ENCODE measurements around the gene CELF3. TPM values are rescaled to one million over a fixed set of nuclear protein-coding genes. Genes with fewer than 3 reads are reported as not detected.

CELF3 gene
- total and polyA plus RNA-seq, 2 experiments from 2014 or later, result 0.31 to 0.58 TPM

DNA sequence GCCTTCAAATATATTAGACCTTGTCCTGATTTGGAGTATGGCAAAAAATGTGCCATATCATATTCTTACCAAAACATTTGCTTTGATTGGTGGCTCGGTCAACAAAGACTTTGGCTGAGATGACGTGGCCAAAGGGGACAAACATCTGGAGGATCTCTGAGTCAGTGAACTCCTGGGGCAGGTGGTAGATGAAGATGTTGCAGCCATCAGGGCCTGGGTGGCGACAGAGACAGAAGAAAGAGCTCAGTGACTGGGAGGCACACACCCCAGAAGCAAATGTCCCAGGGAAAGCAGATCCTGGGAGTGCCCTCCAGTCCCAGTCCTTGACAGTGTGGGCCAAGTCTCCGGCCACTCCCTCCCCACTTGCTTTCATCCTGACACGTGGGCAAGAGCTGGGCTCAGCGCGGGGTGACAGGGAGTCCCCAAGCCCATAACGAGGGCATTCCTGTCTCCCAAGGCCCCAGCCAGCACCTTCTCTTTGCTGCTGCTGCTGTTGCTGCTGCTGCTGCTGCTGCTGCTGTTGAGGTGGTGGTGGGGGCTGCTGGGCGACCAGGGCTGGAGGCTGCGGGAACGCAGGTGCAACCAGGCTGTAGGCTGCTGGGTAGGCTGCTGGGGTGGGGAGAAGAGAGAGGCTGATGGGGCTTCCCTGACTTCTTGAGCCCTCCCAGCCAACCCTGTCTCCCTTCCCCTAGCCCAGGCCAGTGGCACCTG, 10.7 kb downstream of the CELF3 start (continued):
- TF ChIP-seq, protein P1, sequence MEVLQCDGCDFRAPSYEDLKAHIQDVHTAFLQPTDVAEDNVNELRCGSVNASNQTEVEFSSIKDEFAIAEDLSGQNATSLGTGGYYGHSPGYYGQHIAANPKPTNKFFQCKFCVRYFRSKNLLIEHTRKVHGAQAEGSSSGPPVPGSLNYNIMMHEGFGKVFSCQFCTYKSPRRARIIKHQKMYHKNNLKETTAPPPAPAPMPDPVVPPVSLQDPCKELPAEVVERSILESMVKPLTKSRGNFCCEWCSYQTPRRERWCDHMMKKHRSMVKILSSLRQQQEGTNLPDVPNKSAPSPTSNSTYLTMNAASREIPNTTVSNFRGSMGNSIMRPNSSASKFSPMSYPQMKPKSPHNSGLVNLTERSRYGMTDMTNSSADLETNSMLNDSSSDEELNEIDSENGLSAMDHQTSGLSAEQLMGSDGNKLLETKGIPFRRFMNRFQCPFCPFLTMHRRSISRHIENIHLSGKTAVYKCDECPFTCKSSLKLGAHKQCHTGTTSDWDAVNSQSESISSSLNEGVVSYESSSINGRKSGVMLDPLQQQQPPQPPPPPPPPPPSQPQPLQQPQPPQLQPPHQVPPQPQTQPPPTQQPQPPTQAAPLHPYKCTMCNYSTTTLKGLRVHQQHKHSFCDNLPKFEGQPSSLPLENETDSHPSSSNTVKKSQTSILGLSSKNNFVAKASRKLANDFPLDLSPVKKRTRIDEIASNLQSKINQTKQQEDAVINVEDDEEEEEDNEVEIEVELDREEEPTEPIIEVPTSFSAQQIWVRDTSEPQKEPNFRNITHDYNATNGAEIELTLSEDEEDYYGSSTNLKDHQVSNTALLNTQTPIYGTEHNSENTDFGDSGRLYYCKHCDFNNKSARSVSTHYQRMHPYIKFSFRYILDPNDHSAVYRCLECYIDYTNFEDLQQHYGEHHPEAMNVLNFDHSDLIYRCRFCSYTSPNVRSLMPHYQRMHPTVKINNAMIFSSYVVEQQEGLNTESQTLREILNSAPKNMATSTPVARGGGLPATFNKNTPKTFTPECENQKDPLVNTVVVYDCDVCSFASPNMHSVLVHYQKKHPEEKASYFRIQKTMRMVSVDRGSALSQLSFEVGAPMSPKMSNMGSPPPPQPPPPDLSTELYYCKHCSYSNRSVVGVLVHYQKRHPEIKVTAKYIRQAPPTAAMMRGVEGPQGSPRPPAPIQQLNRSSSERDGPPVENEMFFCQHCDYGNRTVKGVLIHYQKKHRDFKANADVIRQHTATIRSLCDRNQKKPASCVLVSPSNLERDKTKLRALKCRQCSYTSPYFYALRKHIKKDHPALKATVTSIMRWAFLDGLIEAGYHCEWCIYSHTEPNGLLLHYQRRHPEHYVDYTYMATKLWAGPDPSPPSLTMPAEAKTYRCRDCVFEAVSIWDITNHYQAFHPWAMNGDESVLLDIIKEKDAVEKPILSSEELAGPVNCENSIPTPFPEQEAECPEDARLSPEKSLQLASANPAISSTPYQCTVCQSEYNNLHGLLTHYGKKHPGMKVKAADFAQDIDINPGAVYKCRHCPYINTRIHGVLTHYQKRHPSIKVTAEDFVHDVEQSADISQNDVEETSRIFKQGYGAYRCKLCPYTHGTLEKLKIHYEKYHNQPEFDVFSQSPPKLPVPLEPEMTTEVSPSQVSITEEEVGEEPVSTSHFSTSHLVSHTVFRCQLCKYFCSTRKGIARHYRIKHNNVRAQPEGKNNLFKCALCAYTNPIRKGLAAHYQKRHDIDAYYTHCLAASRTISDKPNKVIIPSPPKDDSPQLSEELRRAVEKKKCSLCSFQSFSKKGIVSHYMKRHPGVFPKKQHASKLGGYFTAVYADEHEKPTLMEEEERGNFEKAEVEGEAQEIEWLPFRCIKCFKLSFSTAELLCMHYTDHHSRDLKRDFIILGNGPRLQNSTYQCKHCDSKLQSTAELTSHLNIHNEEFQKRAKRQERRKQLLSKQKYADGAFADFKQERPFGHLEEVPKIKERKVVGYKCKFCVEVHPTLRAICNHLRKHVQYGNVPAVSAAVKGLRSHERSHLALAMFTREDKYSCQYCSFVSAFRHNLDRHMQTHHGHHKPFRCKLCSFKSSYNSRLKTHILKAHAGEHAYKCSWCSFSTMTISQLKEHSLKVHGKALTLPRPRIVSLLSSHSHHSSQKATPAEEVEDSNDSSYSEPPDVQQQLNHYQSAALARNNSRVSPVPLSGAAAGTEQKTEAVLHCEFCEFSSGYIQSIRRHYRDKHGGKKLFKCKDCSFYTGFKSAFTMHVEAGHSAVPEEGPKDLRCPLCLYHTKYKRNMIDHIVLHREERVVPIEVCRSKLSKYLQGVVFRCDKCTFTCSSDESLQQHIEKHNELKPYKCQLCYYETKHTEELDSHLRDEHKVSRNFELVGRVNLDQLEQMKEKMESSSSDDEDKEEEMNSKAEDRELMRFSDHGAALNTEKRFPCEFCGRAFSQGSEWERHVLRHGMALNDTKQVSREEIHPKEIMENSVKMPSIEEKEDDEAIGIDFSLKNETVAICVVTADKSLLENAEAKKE (CRISPR knock-in tag; IDR thresholded peaks at IDR 0.05), result no peak
- TF ChIP-seq POLR2AphosphoS5 (IDR thresholded peaks at IDR 0.05; ENCODE audit: low read depth), result no peak
- TF ChIP-seq JUNB (IDR thresholded peaks at IDR 0.05; ENCODE audit: unreplicated experiment), result no peak
- no peak for TF ChIP-seq NANOG (IDR thresholded peaks at IDR 0.05; ENCODE audit: borderline replicate concordance)
- TF ChIP-seq, protein P2, sequence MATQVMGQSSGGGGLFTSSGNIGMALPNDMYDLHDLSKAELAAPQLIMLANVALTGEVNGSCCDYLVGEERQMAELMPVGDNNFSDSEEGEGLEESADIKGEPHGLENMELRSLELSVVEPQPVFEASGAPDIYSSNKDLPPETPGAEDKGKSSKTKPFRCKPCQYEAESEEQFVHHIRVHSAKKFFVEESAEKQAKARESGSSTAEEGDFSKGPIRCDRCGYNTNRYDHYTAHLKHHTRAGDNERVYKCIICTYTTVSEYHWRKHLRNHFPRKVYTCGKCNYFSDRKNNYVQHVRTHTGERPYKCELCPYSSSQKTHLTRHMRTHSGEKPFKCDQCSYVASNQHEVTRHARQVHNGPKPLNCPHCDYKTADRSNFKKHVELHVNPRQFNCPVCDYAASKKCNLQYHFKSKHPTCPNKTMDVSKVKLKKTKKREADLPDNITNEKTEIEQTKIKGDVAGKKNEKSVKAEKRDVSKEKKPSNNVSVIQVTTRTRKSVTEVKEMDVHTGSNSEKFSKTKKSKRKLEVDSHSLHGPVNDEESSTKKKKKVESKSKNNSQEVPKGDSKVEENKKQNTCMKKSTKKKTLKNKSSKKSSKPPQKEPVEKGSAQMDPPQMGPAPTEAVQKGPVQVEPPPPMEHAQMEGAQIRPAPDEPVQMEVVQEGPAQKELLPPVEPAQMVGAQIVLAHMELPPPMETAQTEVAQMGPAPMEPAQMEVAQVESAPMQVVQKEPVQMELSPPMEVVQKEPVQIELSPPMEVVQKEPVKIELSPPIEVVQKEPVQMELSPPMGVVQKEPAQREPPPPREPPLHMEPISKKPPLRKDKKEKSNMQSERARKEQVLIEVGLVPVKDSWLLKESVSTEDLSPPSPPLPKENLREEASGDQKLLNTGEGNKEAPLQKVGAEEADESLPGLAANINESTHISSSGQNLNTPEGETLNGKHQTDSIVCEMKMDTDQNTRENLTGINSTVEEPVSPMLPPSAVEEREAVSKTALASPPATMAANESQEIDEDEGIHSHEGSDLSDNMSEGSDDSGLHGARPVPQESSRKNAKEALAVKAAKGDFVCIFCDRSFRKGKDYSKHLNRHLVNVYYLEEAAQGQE (IDR thresholded peaks at IDR 0.05; ENCODE audit: unreplicated experiment), result no peak
- TF ChIP-seq, protein P3, sequence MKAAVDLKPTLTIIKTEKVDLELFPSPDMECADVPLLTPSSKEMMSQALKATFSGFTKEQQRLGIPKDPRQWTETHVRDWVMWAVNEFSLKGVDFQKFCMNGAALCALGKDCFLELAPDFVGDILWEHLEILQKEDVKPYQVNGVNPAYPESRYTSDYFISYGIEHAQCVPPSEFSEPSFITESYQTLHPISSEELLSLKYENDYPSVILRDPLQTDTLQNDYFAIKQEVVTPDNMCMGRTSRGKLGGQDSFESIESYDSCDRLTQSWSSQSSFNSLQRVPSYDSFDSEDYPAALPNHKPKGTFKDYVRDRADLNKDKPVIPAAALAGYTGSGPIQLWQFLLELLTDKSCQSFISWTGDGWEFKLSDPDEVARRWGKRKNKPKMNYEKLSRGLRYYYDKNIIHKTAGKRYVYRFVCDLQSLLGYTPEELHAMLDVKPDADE (IDR thresholded peaks at IDR 0.05), result no peak
- TF ChIP-seq, protein P4, sequence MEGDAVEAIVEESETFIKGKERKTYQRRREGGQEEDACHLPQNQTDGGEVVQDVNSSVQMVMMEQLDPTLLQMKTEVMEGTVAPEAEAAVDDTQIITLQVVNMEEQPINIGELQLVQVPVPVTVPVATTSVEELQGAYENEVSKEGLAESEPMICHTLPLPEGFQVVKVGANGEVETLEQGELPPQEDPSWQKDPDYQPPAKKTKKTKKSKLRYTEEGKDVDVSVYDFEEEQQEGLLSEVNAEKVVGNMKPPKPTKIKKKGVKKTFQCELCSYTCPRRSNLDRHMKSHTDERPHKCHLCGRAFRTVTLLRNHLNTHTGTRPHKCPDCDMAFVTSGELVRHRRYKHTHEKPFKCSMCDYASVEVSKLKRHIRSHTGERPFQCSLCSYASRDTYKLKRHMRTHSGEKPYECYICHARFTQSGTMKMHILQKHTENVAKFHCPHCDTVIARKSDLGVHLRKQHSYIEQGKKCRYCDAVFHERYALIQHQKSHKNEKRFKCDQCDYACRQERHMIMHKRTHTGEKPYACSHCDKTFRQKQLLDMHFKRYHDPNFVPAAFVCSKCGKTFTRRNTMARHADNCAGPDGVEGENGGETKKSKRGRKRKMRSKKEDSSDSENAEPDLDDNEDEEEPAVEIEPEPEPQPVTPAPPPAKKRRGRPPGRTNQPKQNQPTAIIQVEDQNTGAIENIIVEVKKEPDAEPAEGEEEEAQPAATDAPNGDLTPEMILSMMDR (conservative IDR thresholded peaks at IDR 0.05; ENCODE audit: low read depth in 2 of 2), result no peak; a peak in 1 of 4 replicates
